Measurements from ENCODE around the gene WDR35. TPM values are rescaled to one million over a fixed set of nuclear protein-coding genes. Genes with fewer than 3 reads are reported as not detected.

The WDR35 gene
- total RNA-seq, 1 experiment from 2014 or later, result 15.5 TPM

- peaks cover 35% of the 10 kb centered on the region for H3K4me1 Mint-ChIP-seq
- ATAC-seq (no peak), DNase-seq (ENCODE audit: low spot score) (no peak)
- no peaks in the 10 kb centered on the region for H3K9me3 Mint-ChIP-seq
- H3K4me3 Mint-ChIP-seq, result no peak overlapping the region
- H3K27ac Mint-ChIP-seq, result no peak overlapping the region
- ChIA-PET CTCF (interaction anchor here (1.5 to 2.9 kb wide), 2 partner anchors 14 to 300 kb away, joined by 3 to 17 read pairs; no protein-coding TSS in a partner anchor), POLR2A (no interaction called here)
- no peaks in the 10 kb centered on the region for H3K27me3 Mint-ChIP-seq (ENCODE audit: low read depth)
- no peak for TF ChIP-seq FOXP4 (CRISPR knock-in tag; IDR thresholded peaks at IDR 0.05)
- TF ChIP-seq E2F1 (CRISPR knock-in tag; IDR thresholded peaks at IDR 0.05), result no peak
- TF ChIP-seq IRF1 (CRISPR knock-in tag; IDR thresholded peaks at IDR 0.05), result no peak
- no peak for TF ChIP-seq NR2C2 (CRISPR knock-in tag; IDR thresholded peaks at IDR 0.05)
- no peak for TF ChIP-seq JAZF1 (CRISPR knock-in tag; IDR thresholded peaks at IDR 0.05)
- TF ChIP-seq ZNF396 (CRISPR knock-in tag; IDR thresholded peaks at IDR 0.05; ENCODE audit: borderline replicate concordance), result no peak
- TF ChIP-seq STAT6 (CRISPR knock-in tag; conservative IDR thresholded peaks at IDR 0.05; ENCODE audit: low read depth), result no peak
- TF ChIP-seq E2F5 (CRISPR knock-in tag; IDR thresholded peaks at IDR 0.05), result no peak
- no peak for TF ChIP-seq ARID4B (CRISPR knock-in tag; IDR thresholded peaks at IDR 0.05; ENCODE audit: borderline replicate concordance)
- TF ChIP-seq GTF2I (CRISPR knock-in tag; conservative IDR thresholded peaks at IDR 0.05), result no peak
- TF ChIP-seq USF1 (CRISPR knock-in tag; IDR thresholded peaks at IDR 0.05), result no peak
- no peak for TF ChIP-seq TP53 (CRISPR knock-in tag; IDR thresholded peaks at IDR 0.05)
- TF ChIP-seq SOX15 (CRISPR knock-in tag; IDR thresholded peaks at IDR 0.05), result no peak
- no peak for TF ChIP-seq ZNF317 (CRISPR knock-in tag; IDR thresholded peaks at IDR 0.05; ENCODE audit: borderline replicate concordance, low read depth)
- TF ChIP-seq RORB (CRISPR knock-in tag; IDR thresholded peaks at IDR 0.05), result no peak
- TF ChIP-seq AR (CRISPR knock-in tag; IDR thresholded peaks at IDR 0.05), result no peak
- TF ChIP-seq ZBTB43 (CRISPR knock-in tag; IDR thresholded peaks at IDR 0.05), result no peak
- TF ChIP-seq PRRX2 (CRISPR knock-in tag; IDR thresholded peaks at IDR 0.05), result no peak
- TF ChIP-seq SP1 (CRISPR knock-in tag; conservative IDR thresholded peaks at IDR 0.05), result no peak
- H3K36me3 Mint-ChIP-seq, result peaks cover 9% of the 10 kb centered on the region
These were observed 47.7 kb downstream of the WDR35 start for GRCh38 chr2:19942199-19942598.
